ENCODE data around the gene APC2. TPM values are rescaled to one million over a fixed set of nuclear protein-coding genes. Genes with fewer than 3 reads are reported as not detected.
A peak's percentile ranks its signal among the peaks of the same experiment; 100 is the strongest.

Gene APC2
- polyA plus RNA-seq, 1 donor from 2014 or later = 50.5 TPM

DNA sequence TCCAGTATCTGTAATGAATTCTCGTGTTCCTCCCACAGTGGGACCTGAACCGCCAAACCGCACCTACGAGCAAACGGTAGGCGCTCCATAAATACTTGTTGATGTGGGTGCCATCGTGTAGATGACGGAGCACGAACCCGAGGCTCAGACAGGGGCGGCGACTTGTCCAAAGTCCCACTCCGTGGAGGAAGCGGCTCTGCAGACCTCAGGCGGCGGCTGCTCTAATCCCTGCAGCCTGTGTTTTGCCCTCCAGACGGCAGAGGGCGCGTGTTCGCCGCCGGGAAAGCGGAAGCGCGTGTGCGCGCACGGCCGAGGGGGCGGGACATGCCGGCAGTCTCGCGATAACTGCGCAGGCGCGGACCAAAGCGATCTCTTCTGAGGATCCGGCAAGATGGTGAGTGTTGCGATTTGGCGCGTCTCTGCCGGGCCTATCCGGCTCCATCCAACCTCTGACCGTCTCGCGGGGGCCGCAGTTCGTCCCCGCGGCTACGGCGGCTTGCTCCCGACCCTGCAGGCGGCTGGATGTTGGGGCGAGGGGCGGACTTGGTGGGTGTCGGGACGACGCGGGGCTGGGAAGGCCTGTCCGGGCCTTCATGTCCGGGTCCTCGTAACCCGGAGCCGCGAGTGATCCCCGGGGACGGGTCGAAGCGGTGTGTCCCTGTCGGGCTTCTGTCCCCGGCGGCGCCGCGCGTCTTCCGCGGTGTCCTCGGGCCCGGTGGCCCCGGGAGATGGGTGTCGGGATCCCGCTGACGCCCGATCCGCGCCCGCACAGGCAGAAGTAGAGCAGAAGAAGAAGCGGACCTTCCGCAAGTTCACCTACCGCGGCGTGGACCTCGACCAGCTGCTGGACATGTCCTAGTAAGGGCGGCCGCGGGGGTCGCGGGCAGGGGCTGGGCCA lies 11.6 kb upstream of the APC2 start, which contains the start of gene RPS15:
Gene RPS15, plus strand, starts transcription at position 362 of the 898 bp plus-strand sequence. Its CDS starts 30 bp downstream, at position 392.
- H3K4me3 ChIP-seq (ENCODE audit: low read length) = peak within 1 kb of the TSS; percentile 96
- H3K36me3 ChIP-seq (ENCODE audit: insufficient read depth, low read length) = no peaks in the 10 kb centered on the region
- peak within 1 kb of the TSS; percentile 44 for H3K4me2 ChIP-seq (ENCODE audit: low read length)
- H3K79me2 ChIP-seq (replicated peaks; ENCODE audit: insufficient read depth, low read length) = peaks cover 14% of the 10 kb centered on the region
- H3K27ac ChIP-seq (ENCODE audit: low read length) = peak within 1 kb of the TSS; percentile 82
- no peaks in the 10 kb centered on the region for H3K27me3 ChIP-seq (ENCODE audit: insufficient read depth, low read depth, low read length)
- H3F3A ChIP-seq (ENCODE audit: insufficient read depth, low read length, poor library complexity, severe bottlenecking) = peaks cover 4% of the 10 kb centered on the region
- H3K9me3 ChIP-seq (ENCODE audit: low read length) = no peaks in the 10 kb centered on the region
- no peaks in the 10 kb centered on the region for H3K9me2 ChIP-seq (ENCODE audit: insufficient read depth, low read length)
- H2AFZ ChIP-seq (ENCODE audit: low read depth, low read length) = no peak within 1 kb of the TSS
- H3K9ac ChIP-seq (ENCODE audit: low read length) = peak within 1 kb of the TSS; percentile 81
- TF ChIP-seq TAF1 (IDR thresholded peaks at IDR 0.05; ENCODE audit: low read depth) = peak; percentile 98
- TF ChIP-seq, protein P1, sequence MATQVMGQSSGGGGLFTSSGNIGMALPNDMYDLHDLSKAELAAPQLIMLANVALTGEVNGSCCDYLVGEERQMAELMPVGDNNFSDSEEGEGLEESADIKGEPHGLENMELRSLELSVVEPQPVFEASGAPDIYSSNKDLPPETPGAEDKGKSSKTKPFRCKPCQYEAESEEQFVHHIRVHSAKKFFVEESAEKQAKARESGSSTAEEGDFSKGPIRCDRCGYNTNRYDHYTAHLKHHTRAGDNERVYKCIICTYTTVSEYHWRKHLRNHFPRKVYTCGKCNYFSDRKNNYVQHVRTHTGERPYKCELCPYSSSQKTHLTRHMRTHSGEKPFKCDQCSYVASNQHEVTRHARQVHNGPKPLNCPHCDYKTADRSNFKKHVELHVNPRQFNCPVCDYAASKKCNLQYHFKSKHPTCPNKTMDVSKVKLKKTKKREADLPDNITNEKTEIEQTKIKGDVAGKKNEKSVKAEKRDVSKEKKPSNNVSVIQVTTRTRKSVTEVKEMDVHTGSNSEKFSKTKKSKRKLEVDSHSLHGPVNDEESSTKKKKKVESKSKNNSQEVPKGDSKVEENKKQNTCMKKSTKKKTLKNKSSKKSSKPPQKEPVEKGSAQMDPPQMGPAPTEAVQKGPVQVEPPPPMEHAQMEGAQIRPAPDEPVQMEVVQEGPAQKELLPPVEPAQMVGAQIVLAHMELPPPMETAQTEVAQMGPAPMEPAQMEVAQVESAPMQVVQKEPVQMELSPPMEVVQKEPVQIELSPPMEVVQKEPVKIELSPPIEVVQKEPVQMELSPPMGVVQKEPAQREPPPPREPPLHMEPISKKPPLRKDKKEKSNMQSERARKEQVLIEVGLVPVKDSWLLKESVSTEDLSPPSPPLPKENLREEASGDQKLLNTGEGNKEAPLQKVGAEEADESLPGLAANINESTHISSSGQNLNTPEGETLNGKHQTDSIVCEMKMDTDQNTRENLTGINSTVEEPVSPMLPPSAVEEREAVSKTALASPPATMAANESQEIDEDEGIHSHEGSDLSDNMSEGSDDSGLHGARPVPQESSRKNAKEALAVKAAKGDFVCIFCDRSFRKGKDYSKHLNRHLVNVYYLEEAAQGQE (IDR thresholded peaks at IDR 0.05; ENCODE audit: borderline replicate concordance) = peak; percentile 97
- TF ChIP-seq, protein P2, sequence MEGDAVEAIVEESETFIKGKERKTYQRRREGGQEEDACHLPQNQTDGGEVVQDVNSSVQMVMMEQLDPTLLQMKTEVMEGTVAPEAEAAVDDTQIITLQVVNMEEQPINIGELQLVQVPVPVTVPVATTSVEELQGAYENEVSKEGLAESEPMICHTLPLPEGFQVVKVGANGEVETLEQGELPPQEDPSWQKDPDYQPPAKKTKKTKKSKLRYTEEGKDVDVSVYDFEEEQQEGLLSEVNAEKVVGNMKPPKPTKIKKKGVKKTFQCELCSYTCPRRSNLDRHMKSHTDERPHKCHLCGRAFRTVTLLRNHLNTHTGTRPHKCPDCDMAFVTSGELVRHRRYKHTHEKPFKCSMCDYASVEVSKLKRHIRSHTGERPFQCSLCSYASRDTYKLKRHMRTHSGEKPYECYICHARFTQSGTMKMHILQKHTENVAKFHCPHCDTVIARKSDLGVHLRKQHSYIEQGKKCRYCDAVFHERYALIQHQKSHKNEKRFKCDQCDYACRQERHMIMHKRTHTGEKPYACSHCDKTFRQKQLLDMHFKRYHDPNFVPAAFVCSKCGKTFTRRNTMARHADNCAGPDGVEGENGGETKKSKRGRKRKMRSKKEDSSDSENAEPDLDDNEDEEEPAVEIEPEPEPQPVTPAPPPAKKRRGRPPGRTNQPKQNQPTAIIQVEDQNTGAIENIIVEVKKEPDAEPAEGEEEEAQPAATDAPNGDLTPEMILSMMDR (IDR thresholded peaks at IDR 0.05; ENCODE audit: poor library complexity, severe bottlenecking) = peak; percentile 98
- TF ChIP-seq POLR2AphosphoS5 (IDR thresholded peaks at IDR 0.05) = peak; percentile 98
- peak; percentile 70 for TF ChIP-seq SMC3 (conservative IDR thresholded peaks at IDR 0.05; ENCODE audit: poor library complexity)
- peak; percentile 71 for TF ChIP-seq EP300 (conservative IDR thresholded peaks at IDR 0.05; ENCODE audit: poor library complexity, severe bottlenecking)
- TF ChIP-seq MXI1 (conservative IDR thresholded peaks at IDR 0.05; ENCODE audit: poor library complexity, severe bottlenecking) = peak; percentile 86
- TF ChIP-seq EZH2 (IDR thresholded peaks at IDR 0.05; ENCODE audit: borderline replicate concordance, insufficient read depth, low read length, poor library complexity, severe bottlenecking) = no peak
- peak; percentile 58 for TF ChIP-seq RAD21 (conservative IDR thresholded peaks at IDR 0.05)
- peaks cover 4% of the 10 kb centered on the region for H4K20me1 ChIP-seq (ENCODE audit: insufficient read depth)

DNA sequence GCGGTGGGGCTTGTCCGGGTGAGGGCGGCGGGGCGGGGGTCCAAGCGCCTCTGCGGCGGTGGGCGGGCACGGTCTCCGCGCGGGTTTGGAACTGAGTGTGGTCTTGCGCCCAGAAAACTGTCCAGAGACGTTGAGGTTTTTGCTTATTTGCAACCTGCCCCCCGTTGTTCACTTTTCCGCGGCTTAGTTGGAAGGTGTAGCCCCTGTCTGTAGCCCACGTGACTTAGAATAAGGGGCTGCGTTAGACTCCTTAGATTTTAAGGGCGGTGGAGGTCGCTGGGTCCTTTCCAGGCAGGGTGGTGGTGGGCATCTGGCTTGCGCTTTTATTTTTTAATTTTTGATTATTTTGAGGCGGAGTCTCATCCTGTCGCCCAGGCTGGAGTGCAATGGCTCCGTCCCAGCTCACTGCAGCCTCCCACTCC lies 11.0 kb upstream of the APC2 start:
- no peaks in the 10 kb centered on the region for H3K9me3 ChIP-seq (ENCODE audit: low read length)
- peaks cover 4% of the 10 kb centered on the region for H3F3A ChIP-seq (ENCODE audit: insufficient read depth, low read length, poor library complexity, severe bottlenecking)
- peaks cover 14% of the 10 kb centered on the region for H3K79me2 ChIP-seq (replicated peaks; ENCODE audit: insufficient read depth, low read length)
- H3K4me2 ChIP-seq (ENCODE audit: low read length) = peak overlapping the region; percentile 44
- H3K9ac ChIP-seq (ENCODE audit: low read length) = peak overlapping the region; percentile 81
- no peaks in the 10 kb centered on the region for H3K36me3 ChIP-seq (ENCODE audit: insufficient read depth, low read length)
- no peaks in the 10 kb centered on the region for H3K27me3 ChIP-seq (ENCODE audit: insufficient read depth, low read depth, low read length)
- peak overlapping the region; percentile 96 for H3K4me3 ChIP-seq (ENCODE audit: low read length)
- peak overlapping the region; percentile 82 for H3K27ac ChIP-seq (ENCODE audit: low read length)
- no peaks in the 10 kb centered on the region for H3K9me2 ChIP-seq (ENCODE audit: insufficient read depth, low read length)
- peaks cover 4% of the 10 kb centered on the region for H4K20me1 ChIP-seq (ENCODE audit: insufficient read depth)
- H2AFZ ChIP-seq (ENCODE audit: low read depth, low read length) = no peak overlapping the region
- no peak for TF ChIP-seq TAF1 (IDR thresholded peaks at IDR 0.05; ENCODE audit: low read depth)
- TF ChIP-seq RAD21 (conservative IDR thresholded peaks at IDR 0.05) = no peak
- TF ChIP-seq, protein P2 (IDR thresholded peaks at IDR 0.05; ENCODE audit: poor library complexity, severe bottlenecking) = no peak
- TF ChIP-seq, protein P1 (IDR thresholded peaks at IDR 0.05; ENCODE audit: borderline replicate concordance) = no peak
- TF ChIP-seq EZH2 (IDR thresholded peaks at IDR 0.05; ENCODE audit: borderline replicate concordance, insufficient read depth, low read length, poor library complexity, severe bottlenecking) = no peak
- TF ChIP-seq SMC3 (conservative IDR thresholded peaks at IDR 0.05; ENCODE audit: poor library complexity) = no peak
- TF ChIP-seq POLR2AphosphoS5 (IDR thresholded peaks at IDR 0.05) = no peak
- no peak for TF ChIP-seq MXI1 (conservative IDR thresholded peaks at IDR 0.05; ENCODE audit: poor library complexity, severe bottlenecking)
- TF ChIP-seq EP300 (conservative IDR thresholded peaks at IDR 0.05; ENCODE audit: poor library complexity, severe bottlenecking) = no peak

Measured in neural cell (in vitro differentiated cells).